ENCODE results near the gene ADGRB2.

- TF ChIP-seq EP300 (IDR thresholded peaks at IDR 0.05) (no peak), POLR2A (IDR thresholded peaks at IDR 0.05) (no peak)
These were observed 52.1 kb downstream of the ADGRB2 start for GRCh38 chr1:31712068-31712467.

Measured in sigmoid colon (tissue), 4 donors.